ENCODE results near the gene EPHX1.

GRCh38 chr1:225848030-225848955 is 38.4 kb downstream of the EPHX1 start:
- TF ChIP-seq POLR2A (IDR thresholded peaks at IDR 0.05) (no peak), CTCF (IDR thresholded peaks at IDR 0.05) (no peak)

All from Peyer's patch (tissue), 4 donors.